B cell (primary cell): ENCODE data around the gene ARHGAP6.

ENCODE experiments used
- CTCF ChIP-seq: fragments of 200-600 bp; IDR thresholded peaks from one replicate; pipeline ENCODE4 v1.8.0; 2022; ENCODE audit warnings: antibody characterized with exemption, mild to moderate bottlenecking
- EZH2 ChIP-seq: IDR thresholded peaks from 2 replicates; pipeline ENCODE4 v1.6.1; 2012; ENCODE audit warnings: borderline replicate concordance, low read depth, mild to moderate bottlenecking, moderate library complexity, low read length; ENCODE audit not compliant: insufficient read depth, poor library complexity, severe bottlenecking

- TF ChIP-seq CTCF, result no peak
- TF ChIP-seq EZH2, result no peak
Measured at GRCh38 chrX:11398139-11398538, 267.6 kb downstream of the ARHGAP6 start.
